GM20431 (cell line): ENCODE measurements around the gene USP48.
"Not testable (repeated sequence)": the region's sequence is repeated elsewhere in the genome, so short reads cannot be mapped to it uniquely, and the experiment has no call there.

Experiments
- in situ Hi-C: fragments of 300-500 bp; cut with MseI, MboI; formaldehyde crosslinking; loops from one replicate; pipeline ENCODE4 v1.15.0; 2020; ENCODE audit warnings: low sequenced_read_pairs; ENCODE audit not compliant: unreplicated experiment

The USP48 gene

GRCh38 chr1:21815724-21816321, 32.9 kb upstream of the USP48 start:
- in situ Hi-C loops = no loop called here

GRCh38 chr1:21814981-21815582, 32.1 kb upstream of the USP48 start:
- in situ Hi-C loops = no loop called here

- in situ Hi-C loops = no loop called here
Observed at GRCh38 chr1:21814241-21814918, 31.4 kb upstream of the USP48 start.

- in situ Hi-C loops = no loop called here
Observed at GRCh38 chr1:21813542-21813941, 30.6 kb upstream of the USP48 start.

GRCh38 chr1:21811875-21812305, 28.9 kb upstream of the USP48 start, which contains the start of gene LDLRAD2:
TSS of gene LDLRAD2 (plus strand) at chr1:21812265. CDS start at chr1:21812452, 187 bp downstream.
- in situ Hi-C loops = no loop called here

GRCh38 chr1:21804536-21804935, 21.6 kb upstream of the USP48 start:
- in situ Hi-C loops = no loop called here

- in situ Hi-C loops = no loop called here
Observed at GRCh38 chr1:21801100-21801499, 18.2 kb upstream of the USP48 start.

- in situ Hi-C loops = no loop called here
Observed at GRCh38 chr1:21799730-21800129, 16.8 kb upstream of the USP48 start.

GRCh38 chr1:21795075-21795474, 12.1 kb upstream of the USP48 start:
- in situ Hi-C loops = no loop called here

GRCh38 chr1:21794656-21795055, 11.7 kb upstream of the USP48 start:
- in situ Hi-C loops = no loop called here

- in situ Hi-C loops = no loop called here
Observed at GRCh38 chr1:21793104-21793503, 10.2 kb upstream of the USP48 start.

- in situ Hi-C loops = no loop called here
Observed at GRCh38 chr1:21786640-21787039, 3.7 kb upstream of the USP48 start.

- in situ Hi-C loops = not testable (repeated sequence)
Observed at GRCh38 chr1:21785764-21786163, 2.8 kb upstream of the USP48 start.

GRCh38 chr1:21783679-21784603, 992 bp upstream of the USP48 start:
- in situ Hi-C loops = no loop called here

GRCh38 chr1:21782349-21782867, 541 bp downstream of the USP48 start:
- in situ Hi-C loops = no loop called here

GRCh38 chr1:21781815-21782348, 1.1 kb downstream of the USP48 start:
- in situ Hi-C loops = no loop called here

- in situ Hi-C loops = no loop called here
Observed at GRCh38 chr1:21779613-21780521, 3.1 kb downstream of the USP48 start.

- in situ Hi-C loops = no loop called here
Observed at GRCh38 chr1:21778405-21778727, 4.6 kb downstream of the USP48 start.

- in situ Hi-C loops = not testable (repeated sequence)
Observed at GRCh38 chr1:21776925-21777324, 6.0 kb downstream of the USP48 start.
